GM18861 (cell line): Measurements from ENCODE around the gene PATL1.
"Not testable (repeated sequence)": the region's sequence is repeated elsewhere in the genome, so short reads cannot be mapped to it uniquely, and the experiment has no call there.

ENCODE experiments used
- ATAC-seq: cut with Tn5 transposase; IDR thresholded peaks from one replicate; pipeline ENCODE4 v1.9.1; 2021; ENCODE audit not compliant: unreplicated experiment

Gene PATL1

GRCh38 chr11:59674291-59674690, 5.5 kb upstream of the PATL1 start:
- no peak for ATAC-seq

- ATAC-seq = no peak
Measured at GRCh38 chr11:59673291-59673690, 4.5 kb upstream of the PATL1 start.

DNA sequence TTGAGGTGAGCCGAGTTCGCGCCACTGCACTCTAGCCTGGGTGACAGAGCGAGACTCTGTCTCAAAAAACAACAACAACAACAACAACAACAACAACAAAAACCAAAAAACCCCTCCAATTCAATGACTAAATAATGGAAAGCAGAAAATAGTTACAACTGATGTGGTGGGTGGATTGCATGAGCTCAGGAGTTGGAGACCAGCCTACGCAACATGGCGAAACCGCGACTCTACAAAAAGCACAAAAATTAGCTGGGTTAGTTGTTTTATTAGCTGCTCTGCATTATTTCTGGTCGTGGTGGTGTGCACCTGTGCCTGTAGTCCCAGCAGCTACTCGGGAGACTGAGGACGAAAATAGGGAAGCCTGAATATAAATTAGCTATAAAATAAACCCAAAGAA, 2.6 kb upstream of the PATL1 start:
- no peak for ATAC-seq

DNA sequence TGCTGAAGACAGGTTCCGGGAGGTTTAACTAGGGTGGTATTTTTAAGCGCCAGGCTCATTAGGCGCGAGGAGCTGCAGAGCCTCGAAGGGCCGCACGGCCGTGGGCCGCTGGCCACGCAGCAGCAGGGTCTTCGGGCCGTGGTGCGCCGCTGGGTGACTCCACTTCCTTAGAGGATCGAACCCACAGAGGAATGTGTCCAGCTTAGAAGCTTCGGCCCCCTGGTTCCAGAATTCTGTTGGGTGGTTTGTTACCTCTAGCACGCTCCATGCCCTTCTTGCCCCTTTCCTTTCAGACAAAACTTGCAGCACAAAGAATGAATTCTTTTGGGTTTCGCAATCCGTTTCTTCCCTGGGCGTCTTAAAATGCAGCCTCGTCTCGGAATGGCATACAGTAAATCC, 773 bp upstream of the PATL1 start:
- ATAC-seq = no peak

- no peak for ATAC-seq
Measured at GRCh38 chr11:59668188-59668949, 468 bp downstream of the PATL1 start.

DNA sequence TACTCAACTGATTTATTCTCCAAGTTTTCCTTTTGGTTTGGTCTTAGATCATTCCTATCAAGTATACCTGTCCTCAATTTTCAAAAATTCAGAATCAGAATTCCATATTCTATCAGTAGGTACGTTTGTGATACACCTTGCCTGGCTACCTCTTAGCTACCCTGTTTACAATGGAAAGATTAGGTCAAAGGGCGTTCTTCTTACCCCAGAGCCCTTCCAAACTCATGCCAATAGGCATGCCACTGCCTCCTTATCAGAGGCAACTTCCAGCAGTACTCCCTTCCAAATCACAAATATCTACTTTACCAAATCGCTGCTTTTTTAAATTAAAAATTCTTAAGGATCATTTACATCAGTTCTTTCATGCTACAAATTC, 1.0 kb downstream of the PATL1 start:
- no peak for ATAC-seq

GRCh38 chr11:59666969-59667368, 1.9 kb downstream of the PATL1 start:
- ATAC-seq = no peak

DNA sequence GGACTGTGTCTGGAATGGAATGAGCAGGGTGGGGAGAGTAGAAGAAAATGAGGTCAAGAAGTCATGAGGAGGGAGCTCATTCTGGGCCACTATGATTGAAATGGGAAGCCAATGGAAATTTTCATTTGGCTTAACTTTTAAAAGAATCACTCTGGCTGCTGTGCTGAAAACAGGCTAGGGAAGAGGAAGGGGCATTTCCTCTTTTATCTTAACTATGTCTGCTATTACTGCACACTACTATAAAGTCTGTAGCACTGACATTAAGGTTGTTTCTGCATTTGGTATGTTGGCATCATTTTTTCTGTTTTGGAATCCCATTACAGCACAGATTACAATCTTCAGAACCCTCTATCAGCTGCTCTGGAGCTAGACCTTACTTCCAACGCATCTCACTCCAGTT, 8.2 kb downstream of the PATL1 start:
- ATAC-seq = no peak

GRCh38 chr11:59659981-59660380, 8.9 kb downstream of the PATL1 start:
- no peak for ATAC-seq

DNA sequence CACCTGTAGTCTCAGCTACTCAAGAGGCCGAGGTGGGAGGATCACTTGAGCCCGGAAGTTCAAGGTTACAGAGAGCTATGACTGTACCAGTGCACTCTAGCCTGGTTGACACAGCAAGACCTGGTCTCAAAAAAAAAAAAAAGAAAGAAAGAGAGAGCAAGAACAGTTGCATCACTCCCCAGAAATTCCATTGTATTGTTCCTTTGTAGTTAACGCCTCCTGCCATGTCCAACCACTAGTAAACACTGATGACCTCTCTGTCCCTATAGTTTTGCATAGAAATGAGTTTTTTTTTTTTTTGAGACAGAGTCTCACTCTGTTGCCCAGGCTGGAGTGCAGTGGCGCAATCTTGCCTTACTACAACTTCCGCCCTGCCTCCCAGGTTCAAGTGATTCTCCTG, 10.8 kb downstream of the PATL1 start:
- no peak for ATAC-seq

DNA sequence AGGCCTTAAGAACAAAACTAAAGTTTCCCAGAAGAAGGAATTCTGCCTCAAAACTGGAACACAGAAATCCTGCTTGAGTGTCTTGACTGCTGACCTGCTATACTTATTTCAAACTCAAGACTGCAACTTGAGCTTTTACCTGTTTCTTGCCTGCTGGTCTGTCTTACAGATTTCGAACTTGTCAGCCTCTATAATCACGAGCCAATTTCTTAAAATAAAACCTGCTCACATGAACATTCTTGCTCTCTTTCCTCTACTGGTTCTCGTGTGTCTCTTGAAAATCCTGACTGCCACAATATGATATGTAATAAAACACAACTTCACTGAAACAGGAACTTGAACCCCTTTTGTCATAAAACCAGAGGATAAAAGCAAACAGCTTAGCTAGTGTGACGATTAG, 13.9 kb downstream of the PATL1 start:
- no peak for ATAC-seq

- ATAC-seq = no peak
Measured at GRCh38 chr11:59647245-59647980, 21.4 kb downstream of the PATL1 start.

DNA sequence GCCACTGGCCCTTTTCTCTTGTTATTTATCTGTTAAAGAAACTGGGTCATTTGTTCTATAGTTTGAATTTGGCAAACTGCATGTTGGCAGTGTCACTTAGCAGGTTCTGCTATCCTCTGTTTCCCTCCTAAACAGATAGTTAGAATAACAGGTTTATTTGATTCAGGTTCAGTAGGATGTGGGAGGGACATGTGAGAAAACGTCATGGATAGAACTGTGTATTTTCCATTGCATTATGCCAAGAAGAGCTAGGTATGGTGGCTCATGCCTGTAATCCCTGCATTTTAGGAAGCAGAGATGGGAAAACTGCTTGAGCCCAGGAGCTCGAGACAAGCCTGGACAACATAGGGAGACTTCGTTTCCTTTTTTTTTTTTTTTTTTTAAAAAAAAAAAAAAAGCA, 24.3 kb downstream of the PATL1 start:
- no peak for ATAC-seq

GRCh38 chr11:59643390-59643789, 25.4 kb downstream of the PATL1 start:
- no peak for ATAC-seq

- ATAC-seq = no peak
Measured at GRCh38 chr11:59641156-59641555, 27.7 kb downstream of the PATL1 start.

GRCh38 chr11:59630493-59630892, 38.3 kb downstream of the PATL1 start:
- no peak for ATAC-seq

GRCh38 chr11:59629996-59630395, 38.8 kb downstream of the PATL1 start:
- no peak for ATAC-seq

DNA sequence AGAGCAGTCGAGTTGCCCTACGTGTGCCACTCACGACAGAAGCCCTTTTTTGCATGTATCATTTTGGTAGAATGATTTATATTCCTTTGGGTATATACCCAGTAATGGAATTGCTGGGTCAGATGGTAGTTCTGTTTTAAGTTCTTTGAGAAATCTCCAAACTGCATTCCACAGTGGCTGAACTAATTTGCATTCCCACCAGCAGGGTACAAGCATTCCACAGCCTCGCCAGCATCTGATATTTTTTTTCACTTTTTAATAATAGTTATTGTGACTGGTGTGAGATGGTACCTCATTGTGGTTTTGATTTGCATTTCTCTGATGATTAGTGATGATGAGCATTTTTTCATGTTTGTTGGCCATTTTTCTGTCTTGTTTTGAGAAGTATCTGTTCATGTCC, 41.9 kb downstream of the PATL1 start:
- not testable (repeated sequence) for ATAC-seq

GRCh38 chr11:59625703-59626102, 43.1 kb downstream of the PATL1 start:
- ATAC-seq = no peak

DNA sequence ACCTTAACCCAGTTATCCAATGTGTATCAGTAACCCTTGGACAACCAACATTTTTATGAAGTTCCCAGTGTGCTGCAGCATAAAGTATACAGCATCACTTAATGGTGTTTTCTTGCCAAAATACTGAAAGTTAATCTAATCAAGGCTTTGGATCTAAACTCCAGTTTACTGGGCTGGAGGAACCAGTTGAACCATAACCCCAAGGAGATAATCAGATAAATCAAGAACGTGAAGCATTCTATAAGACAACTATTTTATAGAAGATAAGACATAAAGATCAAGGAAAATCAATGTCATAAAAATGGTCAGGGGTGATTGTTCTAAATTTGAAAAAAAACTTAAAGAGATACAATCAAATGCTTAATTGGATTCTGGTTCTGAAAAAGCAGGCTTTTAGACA, 51.0 kb downstream of the PATL1 start:
- ATAC-seq = no peak

GRCh38 chr11:59616396-59616982, 52.3 kb downstream of the PATL1 start:
- ATAC-seq = no peak
